GM10248 (cell line): ENCODE measurements around the gene PER3.

Source experiments
- CTCF ChIA-PET: fragments of 300-600 bp; sonication (Branson Sonifier 250); formaldehyde crosslinking; extraction: SDS; loops from one replicate; lab custom pipeline; 2021; ENCODE audit warnings: antibody characterized with exemption; lab: Yijun Ruan, JAX
- POLR2A ChIA-PET: fragments of 350-650 bp; sonication (Branson Sonifier 250); formaldehyde crosslinking; extraction: SDS; loops from one replicate; lab custom pipeline; 2020; ENCODE audit warnings: antibody characterized with exemption; lab: Yijun Ruan, JAX
- DNase-seq: peaks from one replicate; pipeline ENCODE4 v3.0.0; 2012; ENCODE audit errors: extremely low spot score
- CTCF ChIP-seq: IDR thresholded peaks from 2 replicates; pipeline ENCODE4 v1.5.1; 2012; ENCODE audit warnings: mild to moderate bottlenecking, low read depth; ENCODE audit errors: extremely low read depth, missing control alignments, control extremely low read depth

PER3 gene

GRCh38 chr1:7749126-7749525 lies 35.0 kb upstream of the PER3 start:
- no peak for DNase-seq
- ChIA-PET POLR2A (no interaction called here), CTCF (interaction anchor here (0.7 to 9.3 kb wide), 6 partner anchors 8 to 102 kb away, joined by 3 to 296 read pairs (median 4); no protein-coding TSS in a partner anchor)
- no peak for TF ChIP-seq CTCF

DNA sequence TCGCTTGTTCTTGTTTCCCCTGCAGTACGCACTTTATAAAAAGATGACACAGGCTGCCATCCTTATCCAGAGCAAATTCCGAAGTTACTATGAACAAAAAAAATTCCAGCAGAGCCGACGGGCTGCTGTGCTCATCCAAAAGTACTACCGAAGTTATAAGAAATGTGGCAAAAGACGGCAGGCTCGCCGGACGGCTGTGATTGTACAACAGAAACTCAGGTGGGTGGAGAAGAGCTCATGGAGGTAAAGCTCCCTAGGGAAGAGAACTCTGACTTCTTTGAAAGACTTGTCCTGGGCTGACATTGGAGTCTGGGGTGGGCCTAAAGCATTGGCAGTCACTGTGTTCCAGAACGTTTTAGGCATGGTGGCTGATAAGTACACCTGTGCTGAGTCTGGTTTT lies 32.9 kb upstream of the PER3 start:
- TF ChIP-seq CTCF, result no peak
- ChIA-PET POLR2A (no interaction called here), CTCF (interaction anchor here (1.0 to 9.3 kb wide), 7 partner anchors 11 to 107 kb away, joined by 3 to 296 read pairs (median 9); no protein-coding TSS in a partner anchor)
- no peak for DNase-seq

- ChIA-PET CTCF (interaction anchor here (0.7 to 9.3 kb wide), 41 partner anchors 10 to 265 kb away, joined by 3 to 296 read pairs (median 4); partner anchors contain the start of gene VAMP3), POLR2A (no interaction called here)
- peak; percentile 74 for TF ChIP-seq CTCF
- DNase-seq, result peak; percentile 37
Measured at GRCh38 chr1:7752512-7753417, 31.3 kb upstream of the PER3 start.

DNA sequence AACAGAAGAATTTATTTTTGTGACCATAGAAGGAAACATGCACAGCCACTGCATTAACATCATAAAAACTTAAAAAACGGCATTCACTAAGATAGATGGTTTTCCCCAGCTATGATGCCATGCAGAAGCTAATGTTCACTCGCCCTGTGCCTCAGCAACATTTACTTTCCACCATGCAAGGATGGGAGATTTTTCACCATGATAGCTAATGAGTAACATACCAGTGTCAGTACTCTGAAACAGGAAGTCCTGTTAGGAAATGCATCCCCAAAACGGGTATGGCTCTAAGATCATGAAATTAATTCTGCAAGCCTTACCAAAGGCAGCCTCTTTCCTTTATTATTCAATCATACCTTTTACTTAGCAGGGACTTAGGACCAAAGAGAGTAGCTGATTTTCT lies 30.4 kb upstream of the PER3 start:
- CTCF ChIA-PET, result interaction anchor here (1.0 to 9.3 kb wide), 25 partner anchors 10 to 258 kb away, joined by 3 to 296 read pairs (median 5); partner anchors contain the start of gene VAMP3
- POLR2A ChIA-PET, result no interaction called here
- DNase-seq, result no peak
- TF ChIP-seq CTCF, result no peak

GRCh38 chr1:7754234-7754633 lies 29.9 kb upstream of the PER3 start:
- no peak for DNase-seq
- ChIA-PET POLR2A (no interaction called here), CTCF (interaction anchor here (1.5 to 9.3 kb wide), 7 partner anchors 9 to 102 kb away, joined by 4 to 296 read pairs (median 10); no protein-coding TSS in a partner anchor)
- TF ChIP-seq CTCF, result no peak

GRCh38 chr1:7755448-7755847 lies 28.6 kb upstream of the PER3 start:
- DNase-seq, result no peak
- TF ChIP-seq CTCF, result peak; percentile 28
- ChIA-PET POLR2A (no interaction called here), CTCF (interaction anchor here (1.0 to 9.3 kb wide), 3 partner anchors 9 to 87 kb away, joined by 5 to 296 read pairs (median 31); no protein-coding TSS in a partner anchor)
